T-helper 1 cell treated with Interleukin-12 subunit alpha and Interleukin-12 subunit beta and Interleukin-4 antibody, amounts not matched to agents 30 ng/mL and 1 ng/mL, for 36 hours (primary cell): ENCODE measurements around the gene NUS1. TPM values are rescaled to one million over a fixed set of nuclear protein-coding genes. Genes with fewer than 3 reads are reported as not detected.
"Not testable (repeated sequence)": the region's sequence is repeated elsewhere in the genome, so short reads cannot be mapped to it uniquely, and the experiment has no call there.

ENCODE experiments used
- intact Hi-C: fragments of 100-400 bp; cut with micrococcal nuclease; formaldehyde crosslinking; loops from one replicate; pipeline ENCODE4 v1.15.1; 2024
- total RNA-seq: library from RNA; stranded (reverse); gene quantifications from 2 replicates; pipeline ENCODE4 v1.2.3, GENCODE V29; 2022

NUS1 gene
- 39.6 and 41.2 TPM in 2 replicates for total RNA-seq

GRCh38 chr6:117674991-117675657, at the start of gene NUS1:
NUS1 (plus strand) TSS chr6:117675469; CDS start chr6:117675671, 202 bp downstream.
- intact Hi-C loops = loop anchor here (1.0 to 10.0 kb wide), 15 partner anchors 73 to 1670 kb away; partner anchors contain the start of genes ASF1A, DCBLD1, FAM184A and GOPC

GRCh38 chr6:117627533-117627932, 47.7 kb upstream of the NUS1 start:
- intact Hi-C loops = no loop called here

GRCh38 chr6:117629119-117629660, 46.1 kb upstream of the NUS1 start:
- intact Hi-C loops = no loop called here

- intact Hi-C loops = no loop called here
Measured at GRCh38 chr6:117637770-117638169, 37.5 kb upstream of the NUS1 start.

GRCh38 chr6:117642976-117643375, 32.3 kb upstream of the NUS1 start:
- intact Hi-C loops = no loop called here

GRCh38 chr6:117651984-117652383, 23.3 kb upstream of the NUS1 start:
- intact Hi-C loops = not testable (repeated sequence)

GRCh38 chr6:117653949-117654348, 21.3 kb upstream of the NUS1 start:
- intact Hi-C loops = no loop called here

- intact Hi-C loops = no loop called here
Measured at GRCh38 chr6:117655380-117655779, 19.9 kb upstream of the NUS1 start.

GRCh38 chr6:117666881-117667280, 8.4 kb upstream of the NUS1 start:
- intact Hi-C loops = no loop called here

- intact Hi-C loops = no loop called here
Measured at GRCh38 chr6:117668736-117669135, 6.5 kb upstream of the NUS1 start.

- intact Hi-C loops = loop anchor here (2.0 to 10.0 kb wide), 7 partner anchors 126 to 1670 kb away; partner anchors contain the start of genes DCBLD1, FAM184A, MAN1A1 and TSPYL4
Measured at GRCh38 chr6:117674503-117674902, 766 bp upstream of the NUS1 start.

- intact Hi-C loops = loop anchor here (1.0 to 10.0 kb wide), 16 partner anchors 21 to 1669 kb away; partner anchors contain the start of genes ASF1A, DCBLD1, FAM184A and GOPC
Measured at GRCh38 chr6:117675658-117676301, 511 bp downstream of the NUS1 start.

- intact Hi-C loops = loop anchor here (2.0 to 10.0 kb wide), 9 partner anchors 20 to 1668 kb away; partner anchors contain the start of genes FAM184A, KPNA5, MAN1A1 and NT5DC1
Measured at GRCh38 chr6:117676577-117677218, 1.4 kb downstream of the NUS1 start.

GRCh38 chr6:117677553-117678141, 2.4 kb downstream of the NUS1 start:
- intact Hi-C loops = loop anchor here (2.0 to 10.0 kb wide), 10 partner anchors 19 to 1667 kb away; partner anchors contain the start of genes FAM184A, KPNA5, MAN1A1 and NT5DC1

- intact Hi-C loops = no loop called here
Measured at GRCh38 chr6:117681162-117681741, 6.0 kb downstream of the NUS1 start.

- intact Hi-C loops = no loop called here
Measured at GRCh38 chr6:117684749-117685148, 9.5 kb downstream of the NUS1 start.

- intact Hi-C loops = no loop called here
Measured at GRCh38 chr6:117685359-117685758, 10.1 kb downstream of the NUS1 start.

- intact Hi-C loops = no loop called here
Measured at GRCh38 chr6:117687021-117687648, 11.9 kb downstream of the NUS1 start.

GRCh38 chr6:117689584-117689983, 14.3 kb downstream of the NUS1 start:
- intact Hi-C loops = not testable (repeated sequence)

- intact Hi-C loops = no loop called here
Measured at GRCh38 chr6:117706504-117706903, 31.2 kb downstream of the NUS1 start.
